HL-60 (cell line): ENCODE data around the gene RCL1.

Experiments used
- DNase-seq, 2 experiments: peaks; one replicate each; pipeline ENCODE4 v3.0.0-alpha.2; 2010 to 2020; ENCODE audit warnings: low read depth in 1 of 2, low spot score in 1 of 2
- H3K27ac ChIP-seq: fragments of 250-450 bp; sonication (Bioruptor Pico); replicated peaks from 2 replicates; pipeline ENCODE4 v1.5.1; 2020; ENCODE audit warnings: mild to moderate bottlenecking, moderate library complexity
- H3K27me3 ChIP-seq: fragments of 250-450 bp; sonication (Bioruptor Pico); 2 replicates; pipeline ENCODE4 v1.5.1; 2021; ENCODE audit warnings: mild to moderate bottlenecking, moderate library complexity; ENCODE audit not compliant: insufficient read depth, poor library complexity, severe bottlenecking
- H3K4me3 ChIP-seq: replicated peaks from 2 replicates; pipeline ENCODE4 v1.5.1; 2011; ENCODE audit warnings: mild to moderate bottlenecking, control low read depth, low read length; ENCODE audit not compliant: insufficient read depth
- GABPA ChIP-seq: IDR thresholded peaks from 2 replicates; pipeline ENCODE4 v1.6.1; 2012; ENCODE audit warnings: low read depth
- POLR2AphosphoS5 ChIP-seq: IDR thresholded peaks from 2 replicates; pipeline ENCODE4 v1.6.1; 2012; ENCODE audit warnings: low read depth
- SPI1 ChIP-seq: IDR thresholded peaks from 2 replicates; pipeline ENCODE4 v1.6.1; 2012; ENCODE audit warnings: low read depth, mild to moderate bottlenecking, borderline replicate concordance
- TF ChIP-seq, protein P1 (sequence below): IDR thresholded peaks from 2 replicates; pipeline ENCODE4 v1.6.1; 2012; ENCODE audit warnings: low read depth; ENCODE audit not compliant: insufficient replicate concordance
- TF ChIP-seq, protein P2 (sequence below): IDR thresholded peaks from one replicate; pipeline ENCODE4 v1.5.1; 2011; ENCODE audit warnings: low read length, control low read depth, inconsistent platforms; ENCODE audit not compliant: insufficient read depth

RCL1 gene

DNA sequence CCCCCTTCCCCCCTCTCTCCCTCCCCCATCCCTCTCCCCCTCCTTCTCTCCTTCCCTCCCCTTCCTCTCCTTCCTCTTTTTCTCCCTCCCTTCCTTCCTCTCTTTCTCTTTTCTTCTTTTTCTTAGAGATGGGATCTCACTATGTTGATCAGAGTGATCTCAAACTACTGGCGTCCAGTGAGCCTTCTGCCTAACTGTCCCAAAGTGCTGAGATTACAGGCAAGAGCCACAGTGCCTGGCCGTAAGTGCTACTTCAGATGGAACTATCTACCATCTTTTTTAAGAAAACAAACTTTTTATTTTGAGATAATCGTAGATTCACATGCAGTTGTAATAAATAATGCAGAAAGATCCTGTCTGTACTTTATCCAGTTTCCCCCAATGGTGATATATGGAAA is 6.3 kb downstream of the RCL1 start:
- no peaks in the 10 kb centered on the region for H3K27me3 ChIP-seq
- no peak overlapping the region for H3K4me3 ChIP-seq
- DNase-seq: no peak
- 0 out of 2 replicates have a peak overlapping the region, but pooled peaks have one; percentile 25 for H3K27ac ChIP-seq
- TF ChIP-seq GABPA: no peak
- TF ChIP-seq, protein P1, sequence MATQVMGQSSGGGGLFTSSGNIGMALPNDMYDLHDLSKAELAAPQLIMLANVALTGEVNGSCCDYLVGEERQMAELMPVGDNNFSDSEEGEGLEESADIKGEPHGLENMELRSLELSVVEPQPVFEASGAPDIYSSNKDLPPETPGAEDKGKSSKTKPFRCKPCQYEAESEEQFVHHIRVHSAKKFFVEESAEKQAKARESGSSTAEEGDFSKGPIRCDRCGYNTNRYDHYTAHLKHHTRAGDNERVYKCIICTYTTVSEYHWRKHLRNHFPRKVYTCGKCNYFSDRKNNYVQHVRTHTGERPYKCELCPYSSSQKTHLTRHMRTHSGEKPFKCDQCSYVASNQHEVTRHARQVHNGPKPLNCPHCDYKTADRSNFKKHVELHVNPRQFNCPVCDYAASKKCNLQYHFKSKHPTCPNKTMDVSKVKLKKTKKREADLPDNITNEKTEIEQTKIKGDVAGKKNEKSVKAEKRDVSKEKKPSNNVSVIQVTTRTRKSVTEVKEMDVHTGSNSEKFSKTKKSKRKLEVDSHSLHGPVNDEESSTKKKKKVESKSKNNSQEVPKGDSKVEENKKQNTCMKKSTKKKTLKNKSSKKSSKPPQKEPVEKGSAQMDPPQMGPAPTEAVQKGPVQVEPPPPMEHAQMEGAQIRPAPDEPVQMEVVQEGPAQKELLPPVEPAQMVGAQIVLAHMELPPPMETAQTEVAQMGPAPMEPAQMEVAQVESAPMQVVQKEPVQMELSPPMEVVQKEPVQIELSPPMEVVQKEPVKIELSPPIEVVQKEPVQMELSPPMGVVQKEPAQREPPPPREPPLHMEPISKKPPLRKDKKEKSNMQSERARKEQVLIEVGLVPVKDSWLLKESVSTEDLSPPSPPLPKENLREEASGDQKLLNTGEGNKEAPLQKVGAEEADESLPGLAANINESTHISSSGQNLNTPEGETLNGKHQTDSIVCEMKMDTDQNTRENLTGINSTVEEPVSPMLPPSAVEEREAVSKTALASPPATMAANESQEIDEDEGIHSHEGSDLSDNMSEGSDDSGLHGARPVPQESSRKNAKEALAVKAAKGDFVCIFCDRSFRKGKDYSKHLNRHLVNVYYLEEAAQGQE: no peak
- TF ChIP-seq, protein P2, sequence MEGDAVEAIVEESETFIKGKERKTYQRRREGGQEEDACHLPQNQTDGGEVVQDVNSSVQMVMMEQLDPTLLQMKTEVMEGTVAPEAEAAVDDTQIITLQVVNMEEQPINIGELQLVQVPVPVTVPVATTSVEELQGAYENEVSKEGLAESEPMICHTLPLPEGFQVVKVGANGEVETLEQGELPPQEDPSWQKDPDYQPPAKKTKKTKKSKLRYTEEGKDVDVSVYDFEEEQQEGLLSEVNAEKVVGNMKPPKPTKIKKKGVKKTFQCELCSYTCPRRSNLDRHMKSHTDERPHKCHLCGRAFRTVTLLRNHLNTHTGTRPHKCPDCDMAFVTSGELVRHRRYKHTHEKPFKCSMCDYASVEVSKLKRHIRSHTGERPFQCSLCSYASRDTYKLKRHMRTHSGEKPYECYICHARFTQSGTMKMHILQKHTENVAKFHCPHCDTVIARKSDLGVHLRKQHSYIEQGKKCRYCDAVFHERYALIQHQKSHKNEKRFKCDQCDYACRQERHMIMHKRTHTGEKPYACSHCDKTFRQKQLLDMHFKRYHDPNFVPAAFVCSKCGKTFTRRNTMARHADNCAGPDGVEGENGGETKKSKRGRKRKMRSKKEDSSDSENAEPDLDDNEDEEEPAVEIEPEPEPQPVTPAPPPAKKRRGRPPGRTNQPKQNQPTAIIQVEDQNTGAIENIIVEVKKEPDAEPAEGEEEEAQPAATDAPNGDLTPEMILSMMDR: no peak
- no peak for TF ChIP-seq SPI1
- TF ChIP-seq POLR2AphosphoS5: no peak

DNA sequence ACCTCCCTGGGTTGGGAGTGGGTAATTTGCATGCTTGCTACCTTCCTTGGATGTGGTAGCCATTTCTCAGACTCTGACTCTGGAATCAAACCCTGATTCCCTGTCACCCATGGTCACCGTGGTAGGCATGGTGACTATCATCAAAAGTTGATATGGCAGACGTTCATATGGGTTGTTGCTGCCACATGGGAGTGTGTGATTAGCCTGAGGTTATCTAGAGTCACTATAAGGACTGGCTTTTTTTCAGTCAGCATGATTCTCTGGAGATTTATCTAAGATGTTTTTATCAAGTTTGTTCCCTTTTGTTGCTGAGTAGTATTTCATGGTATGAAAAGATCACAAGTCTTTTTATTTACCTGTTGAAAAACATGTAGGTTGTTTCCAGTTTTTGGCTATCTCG is 7.0 kb downstream of the RCL1 start:
- Histone ChIP-seq H3K27me3 (no peaks in the 10 kb centered on the region), H3K4me3 (no peak overlapping the region), H3K27ac (no peak overlapping the region)
- TF ChIP-seq, protein P1: no peak
- no peak for DNase-seq

DNA sequence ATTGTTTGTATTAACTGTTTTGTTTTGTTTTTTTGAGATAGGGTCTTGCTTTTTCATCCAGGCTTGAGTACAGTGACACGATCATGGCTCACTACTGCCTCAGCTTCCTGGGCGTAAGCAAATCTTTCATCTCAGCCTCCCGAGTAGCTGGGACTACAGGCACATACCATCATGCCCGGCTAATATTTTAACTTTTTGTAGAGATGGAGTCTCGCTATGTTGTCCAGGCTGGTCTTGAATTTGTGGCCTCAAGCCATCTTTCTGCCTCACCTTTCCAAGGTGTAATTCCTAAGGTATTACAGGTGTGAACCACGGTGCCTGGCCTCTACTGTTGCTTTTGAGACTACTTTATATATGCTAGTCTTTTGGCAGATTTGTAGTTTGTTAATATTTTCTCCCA is 8.4 kb downstream of the RCL1 start:
- H3K27me3 ChIP-seq: no peaks in the 10 kb centered on the region
- no peak overlapping the region for H3K4me3 ChIP-seq
- no peak for DNase-seq
- H3K27ac ChIP-seq: no peak overlapping the region
- TF ChIP-seq, protein P1: no peak
- no peak for TF ChIP-seq GABPA
- no peak for TF ChIP-seq POLR2AphosphoS5
- no peak for TF ChIP-seq SPI1
- TF ChIP-seq, protein P2: no peak
